Astrocyte (in vitro differentiated cells and primary cell): ENCODE data around the gene VSIG2. TPM values are rescaled to one million over a fixed set of nuclear protein-coding genes. Genes with fewer than 3 reads are reported as not detected.
A peak's percentile ranks its signal among the peaks of the same experiment; 100 is the strongest.

Experiments used
- DNase-seq: peaks from one replicate; pipeline ENCODE4 v3.0.0-alpha.2; 2010; ENCODE audit warnings: low read depth
- FAIRE-seq: peaks from 2 replicates; lab custom pipeline; 2011; peaks lifted over from hg19 to GRCh38; lab: Jason Lieb, UNC
- H2AFZ ChIP-seq: 2 replicates; pipeline ENCODE4 v1.6.0; 2012; ENCODE audit warnings: low read depth, low read length, inconsistent platforms
- H3K27ac ChIP-seq: 2 replicates; pipeline ENCODE4 v1.5.1; 2011; ENCODE audit warnings: low read depth, low read length, inconsistent platforms
- H3K27me3 ChIP-seq: 2 replicates; pipeline ENCODE4 v1.6.0; 2011; ENCODE audit warnings: low read length, inconsistent platforms; ENCODE audit not compliant: insufficient read depth
- H3K36me3 ChIP-seq: 2 replicates; pipeline ENCODE4 v1.5.1; 2011; ENCODE audit warnings: low read length, inconsistent platforms; ENCODE audit not compliant: insufficient read depth
- H3K4me1 ChIP-seq: 2 replicates; pipeline ENCODE4 v1.5.1; 2011; ENCODE audit warnings: low read length, inconsistent platforms; ENCODE audit not compliant: insufficient read depth
- H3K4me2 ChIP-seq: 2 replicates; pipeline ENCODE4 v1.6.0; 2012; ENCODE audit warnings: low read length, inconsistent platforms
- H3K4me3 ChIP-seq: 2 replicates; pipeline ENCODE4 v1.5.1; 2011; ENCODE audit warnings: low read depth, mild to moderate bottlenecking, low read length, inconsistent platforms; ENCODE audit not compliant: insufficient read depth
- H3K79me2 ChIP-seq: 2 replicates; pipeline ENCODE4 v1.6.0; 2012; ENCODE audit warnings: mild to moderate bottlenecking, low read length, inconsistent platforms; ENCODE audit not compliant: insufficient read depth
- H3K9ac ChIP-seq: 2 replicates; pipeline ENCODE4 v1.6.0; 2012; ENCODE audit warnings: mild to moderate bottlenecking, low read length, inconsistent platforms
- H3K9me3 ChIP-seq: 2 replicates; pipeline ENCODE4 v1.5.1; 2012; ENCODE audit warnings: low read depth, mild to moderate bottlenecking, low read length, inconsistent platforms; ENCODE audit not compliant: insufficient read depth
- H4K20me1 ChIP-seq: 2 replicates; pipeline ENCODE4 v1.6.0; 2012; ENCODE audit warnings: low read length, inconsistent platforms; ENCODE audit not compliant: insufficient read depth
- H3K27ac Mint-ChIP-seq: one replicate; pipeline ENCODE4 v1.8.0; 2021; ENCODE audit warnings: mild to moderate bottlenecking, mixed read lengths; ENCODE audit not compliant: unreplicated experiment
- H3K27me3 Mint-ChIP-seq: one replicate; pipeline ENCODE4 v1.8.0; 2021; ENCODE audit warnings: low read depth, mixed read lengths; ENCODE audit not compliant: unreplicated experiment
- H3K36me3 Mint-ChIP-seq: one replicate; pipeline ENCODE4 v1.8.0; 2021; ENCODE audit warnings: low read depth, mixed read lengths; ENCODE audit not compliant: unreplicated experiment
- H3K4me1 Mint-ChIP-seq: one replicate; pipeline ENCODE4 v1.8.0; 2021; ENCODE audit warnings: low read depth, mixed read lengths; ENCODE audit not compliant: unreplicated experiment
- H3K4me3 Mint-ChIP-seq: one replicate; pipeline ENCODE4 v1.8.0; 2021; ENCODE audit warnings: mild to moderate bottlenecking, moderate library complexity, mixed read lengths; ENCODE audit not compliant: unreplicated experiment
- H3K9me3 Mint-ChIP-seq: one replicate; pipeline ENCODE4 v1.8.0; 2021; ENCODE audit warnings: mild to moderate bottlenecking, mixed read lengths; ENCODE audit not compliant: unreplicated experiment
- EZH2 ChIP-seq: IDR thresholded peaks from 2 replicates; pipeline ENCODE4 v1.6.1; 2012; ENCODE audit warnings: mild to moderate bottlenecking, low read length, inconsistent platforms; ENCODE audit not compliant: insufficient read depth
- total RNA-seq: library from RNA; stranded (reverse); gene quantifications from 2 replicates; pipeline ENCODE4 v1.2.1, GENCODE V29; 2021
- TF ChIP-seq, protein P1 (sequence below): IDR thresholded peaks from 2 replicates; pipeline ENCODE4 v1.5.1; 2011; ENCODE audit warnings: low read depth, mild to moderate bottlenecking, inconsistent platforms, low read length, moderate library complexity; ENCODE audit not compliant: insufficient read depth

The VSIG2 gene
- total RNA-seq, 1 donor from 2014 or later = 0.18 TPM

- no peak overlapping the region for H3K27ac Mint-ChIP-seq
- H3K36me3 Mint-ChIP-seq = no peaks in the 10 kb centered on the region
- H3K79me2 ChIP-seq = no peaks in the 10 kb centered on the region
- H3K4me1 ChIP-seq = peaks cover 42% of the 10 kb centered on the region
- no peak overlapping the region for H3K4me3 ChIP-seq
- no peak overlapping the region for H3K4me3 Mint-ChIP-seq
- H3K27ac ChIP-seq = no peak overlapping the region
- DNase-seq (no peak), FAIRE-seq (no peak)
- no peaks in the 10 kb centered on the region for H3K36me3 ChIP-seq
- no peak overlapping the region for H2AFZ ChIP-seq
- H3K4me1 Mint-ChIP-seq = peaks cover 21% of the 10 kb centered on the region
- no peaks in the 10 kb centered on the region for H4K20me1 ChIP-seq
- no peak overlapping the region for H3K4me2 ChIP-seq
- H3K27me3 ChIP-seq = peaks cover 7% of the 10 kb centered on the region
- H3K9me3 Mint-ChIP-seq = no peaks in the 10 kb centered on the region
- no peak for TF ChIP-seq EZH2
- TF ChIP-seq, protein P1, sequence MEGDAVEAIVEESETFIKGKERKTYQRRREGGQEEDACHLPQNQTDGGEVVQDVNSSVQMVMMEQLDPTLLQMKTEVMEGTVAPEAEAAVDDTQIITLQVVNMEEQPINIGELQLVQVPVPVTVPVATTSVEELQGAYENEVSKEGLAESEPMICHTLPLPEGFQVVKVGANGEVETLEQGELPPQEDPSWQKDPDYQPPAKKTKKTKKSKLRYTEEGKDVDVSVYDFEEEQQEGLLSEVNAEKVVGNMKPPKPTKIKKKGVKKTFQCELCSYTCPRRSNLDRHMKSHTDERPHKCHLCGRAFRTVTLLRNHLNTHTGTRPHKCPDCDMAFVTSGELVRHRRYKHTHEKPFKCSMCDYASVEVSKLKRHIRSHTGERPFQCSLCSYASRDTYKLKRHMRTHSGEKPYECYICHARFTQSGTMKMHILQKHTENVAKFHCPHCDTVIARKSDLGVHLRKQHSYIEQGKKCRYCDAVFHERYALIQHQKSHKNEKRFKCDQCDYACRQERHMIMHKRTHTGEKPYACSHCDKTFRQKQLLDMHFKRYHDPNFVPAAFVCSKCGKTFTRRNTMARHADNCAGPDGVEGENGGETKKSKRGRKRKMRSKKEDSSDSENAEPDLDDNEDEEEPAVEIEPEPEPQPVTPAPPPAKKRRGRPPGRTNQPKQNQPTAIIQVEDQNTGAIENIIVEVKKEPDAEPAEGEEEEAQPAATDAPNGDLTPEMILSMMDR = no peak
- H3K27me3 Mint-ChIP-seq = peaks cover 58% of the 10 kb centered on the region
- H3K9me3 ChIP-seq = no peaks in the 10 kb centered on the region
- no peak overlapping the region for H3K9ac ChIP-seq
Measured at GRCh38 chr11:124749912-124750311, 2.1 kb downstream of the VSIG2 start.

GRCh38 chr11:124748481-124749343 lies 3.3 kb downstream of the VSIG2 start:
- peaks cover 10% of the 10 kb centered on the region for H3K27me3 ChIP-seq
- H2AFZ ChIP-seq = no peak overlapping the region
- Mint-ChIP-seq H3K27ac (peak overlapping the region; percentile 26), H3K36me3 (peaks cover under 1% of the 10 kb centered on the region), H3K4me3 (no peak overlapping the region), H3K9me3 (no peaks in the 10 kb centered on the region), H3K27me3 (peaks cover 68% of the 10 kb centered on the region), H3K4me1 (peaks cover 14% of the 10 kb centered on the region)
- H3K27ac ChIP-seq = no peak overlapping the region
- no peaks in the 10 kb centered on the region for H4K20me1 ChIP-seq
- H3K4me2 ChIP-seq = peak overlapping the region; percentile 58
- no peak for DNase-seq
- peak overlapping the region; percentile 11 for H3K4me3 ChIP-seq
- H3K36me3 ChIP-seq = no peaks in the 10 kb centered on the region
- no peak overlapping the region for H3K9ac ChIP-seq
- no peaks in the 10 kb centered on the region for H3K9me3 ChIP-seq
- TF ChIP-seq EZH2 = no peak
- TF ChIP-seq, protein P1 = no peak
- no peak for FAIRE-seq
- H3K79me2 ChIP-seq = no peaks in the 10 kb centered on the region
- H3K4me1 ChIP-seq = peaks cover 33% of the 10 kb centered on the region

GRCh38 chr11:124748100-124748418 lies 4.0 kb downstream of the VSIG2 start:
- Mint-ChIP-seq H3K4me1 (peaks cover 14% of the 10 kb centered on the region), H3K4me3 (no peak overlapping the region), H3K27ac (no peak overlapping the region), H3K27me3 (peaks cover 70% of the 10 kb centered on the region), H3K36me3 (peaks cover 4% of the 10 kb centered on the region), H3K9me3 (peaks cover 3% of the 10 kb centered on the region)
- H3K4me1 ChIP-seq = peaks cover 33% of the 10 kb centered on the region
- H3K79me2 ChIP-seq = no peaks in the 10 kb centered on the region
- no peak overlapping the region for H3K9ac ChIP-seq
- H3K9me3 ChIP-seq = no peaks in the 10 kb centered on the region
- peaks cover 10% of the 10 kb centered on the region for H3K27me3 ChIP-seq
- H4K20me1 ChIP-seq = no peaks in the 10 kb centered on the region
- DNase-seq = no peak
- no peak overlapping the region for H2AFZ ChIP-seq
- peak overlapping the region; percentile 58 for H3K4me2 ChIP-seq
- H3K4me3 ChIP-seq = no peak overlapping the region
- no peak for TF ChIP-seq EZH2
- TF ChIP-seq, protein P1 = no peak
- FAIRE-seq = no peak
- H3K27ac ChIP-seq = no peak overlapping the region
- no peaks in the 10 kb centered on the region for H3K36me3 ChIP-seq
